22Rv1 (cell line): Measurements from ENCODE around the gene SLC14A1.

Experiments used
- CTCF ChIP-seq: fragments of 450-650 bp; IDR thresholded peaks from 2 replicates; pipeline ENCODE4 v1.5.1; 2017; ENCODE audit warnings: mild to moderate bottlenecking
- ZFX ChIP-seq: fragments of 450-650 bp; IDR thresholded peaks from 2 replicates; pipeline ENCODE4 v1.6.1; 2017; ENCODE audit warnings: antibody characterized with exemption, borderline replicate concordance

- TF ChIP-seq ZFX (no peak), CTCF (no peak)
Observed at GRCh38 chr18:45724601-45725000, 620 bp downstream of the SLC14A1 start.
